Caco-2 (cell line): ENCODE data around the gene CTXND1. TPM values are rescaled to one million over a fixed set of nuclear protein-coding genes. Genes with fewer than 3 reads are reported as not detected.

Source experiments
- BruUV-seq: library from RNA; stranded (reverse); fragments of 400-500 nt; replicated peaks from 2 replicates; lab custom pipeline; 2021; lab: Mats Ljungman, UMichigan
- CTCF ChIA-PET: fragments of 300-600 bp; sonication (Branson Sonifier 250); formaldehyde crosslinking; loops from one replicate; lab custom pipeline; 2022; ENCODE audit warnings: antibody characterized with exemption; lab: Charles Lee
- POLR2A ChIA-PET: fragments of 300-600 bp; sonication (Branson Sonifier 250); formaldehyde crosslinking; loops from one replicate; lab custom pipeline; 2022; ENCODE audit warnings: antibody characterized with exemption; lab: Charles Lee
- DNase-seq, 2 experiments: peaks; one replicate each; pipeline versions ENCODE4 v3.0.0 to v3.0.0-alpha.2; 2020 to 2022
- H3K27me3 ChIP-seq: replicated peaks from 2 replicates; pipeline ENCODE4 v1.6.0; 2011; ENCODE audit warnings: low read length; ENCODE audit not compliant: control insufficient read depth, insufficient read depth
- H3K36me3 ChIP-seq: 2 replicates; pipeline ENCODE4 v1.5.1; 2011; ENCODE audit warnings: low read length; ENCODE audit not compliant: control insufficient read depth, insufficient read depth
- H3K4me1 ChIP-seq: fragments of 250-450 bp; sonication (Bioruptor Pico); 2 replicates; pipeline ENCODE4 v1.5.1; 2020; ENCODE audit warnings: mild to moderate bottlenecking
- H3K4me3 ChIP-seq: 2 replicates; pipeline ENCODE4 v1.5.1; 2011; ENCODE audit warnings: low read depth, mild to moderate bottlenecking, control low read depth, low read length
- H3K9me3 ChIP-seq: fragments of 250-450 bp; sonication (Bioruptor Pico); 2 replicates; pipeline ENCODE4 v1.5.1; 2020; ENCODE audit warnings: mild to moderate bottlenecking, moderate library complexity
- H3K27ac Mint-ChIP-seq: one replicate; pipeline ENCODE4 v1.8.0; 2022; ENCODE audit warnings: mixed read lengths; ENCODE audit not compliant: unreplicated experiment
- H3K27me3 Mint-ChIP-seq: one replicate; pipeline ENCODE4 v1.8.0; 2022; ENCODE audit warnings: mixed read lengths; ENCODE audit not compliant: insufficient read depth, unreplicated experiment
- H3K36me3 Mint-ChIP-seq: one replicate; pipeline ENCODE4 v1.8.0; 2022; ENCODE audit warnings: mild to moderate bottlenecking, mixed read lengths; ENCODE audit not compliant: insufficient read depth, unreplicated experiment
- H3K4me1 Mint-ChIP-seq: one replicate; pipeline ENCODE4 v1.8.0; 2022; ENCODE audit warnings: low read depth, mixed read lengths; ENCODE audit not compliant: unreplicated experiment
- H3K4me3 Mint-ChIP-seq: one replicate; pipeline ENCODE4 v1.8.0; 2022; ENCODE audit warnings: mild to moderate bottlenecking, moderate library complexity, mixed read lengths; ENCODE audit not compliant: unreplicated experiment
- H3K9me3 Mint-ChIP-seq: one replicate; pipeline ENCODE4 v1.8.0; 2022; ENCODE audit warnings: mixed read lengths; ENCODE audit not compliant: unreplicated experiment
- intact Hi-C: fragments of 100-400 bp; cut with micrococcal nuclease; formaldehyde crosslinking; loops from one replicate; pipeline ENCODE4 v1.10.0; 2022; ENCODE audit not compliant: unreplicated experiment
- total RNA-seq: library from RNA; stranded (reverse); gene quantifications from 2 replicates; pipeline ENCODE4 v1.2.3, GENCODE V29; 2022
- TF ChIP-seq, protein P1 (sequence below), 2 experiments: fragments of 200-600 bp in 1 of 2; IDR thresholded peaks; 1 replicate in 1 of 2; 2 replicates in 1 of 2; pipeline versions ENCODE4 v1.5.1 to v1.8.0; 2011 to 2022; ENCODE audit warnings: antibody characterized with exemption in 1 of 2, control low read depth in 1 of 2, inconsistent platforms in 1 of 2, low read depth in 1 of 2, low read length in 1 of 2, mild to moderate bottlenecking in 1 of 2, moderate library complexity in 1 of 2; ENCODE audit not compliant: insufficient read depth in 1 of 2, severe bottlenecking in 1 of 2, unreplicated experiment in 1 of 2

CTXND1 gene
- total RNA-seq, 1 experiment from 2014 or later: 0.05 TPM

DNA sequence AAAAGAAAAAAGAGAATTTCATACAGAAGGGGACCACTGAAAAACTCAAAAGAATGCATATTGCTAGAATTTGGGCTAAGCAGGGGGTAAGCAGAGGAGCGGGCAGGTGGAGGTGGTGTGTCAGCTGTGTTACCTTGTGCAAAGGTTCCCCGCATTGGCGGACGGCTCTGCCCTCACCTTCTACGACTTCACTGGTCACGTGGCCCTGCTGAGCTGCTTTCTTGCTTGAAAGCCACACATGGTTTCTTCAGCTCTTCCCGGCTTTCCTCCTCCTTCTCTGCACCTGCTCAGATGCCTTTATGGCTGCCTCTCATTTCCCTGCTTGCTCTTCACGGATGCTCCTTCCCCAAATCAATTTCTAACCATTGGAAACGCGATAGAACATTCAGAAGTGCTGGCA lies 68.7 kb downstream of the CTXND1 start:
- TF ChIP-seq, protein P1, sequence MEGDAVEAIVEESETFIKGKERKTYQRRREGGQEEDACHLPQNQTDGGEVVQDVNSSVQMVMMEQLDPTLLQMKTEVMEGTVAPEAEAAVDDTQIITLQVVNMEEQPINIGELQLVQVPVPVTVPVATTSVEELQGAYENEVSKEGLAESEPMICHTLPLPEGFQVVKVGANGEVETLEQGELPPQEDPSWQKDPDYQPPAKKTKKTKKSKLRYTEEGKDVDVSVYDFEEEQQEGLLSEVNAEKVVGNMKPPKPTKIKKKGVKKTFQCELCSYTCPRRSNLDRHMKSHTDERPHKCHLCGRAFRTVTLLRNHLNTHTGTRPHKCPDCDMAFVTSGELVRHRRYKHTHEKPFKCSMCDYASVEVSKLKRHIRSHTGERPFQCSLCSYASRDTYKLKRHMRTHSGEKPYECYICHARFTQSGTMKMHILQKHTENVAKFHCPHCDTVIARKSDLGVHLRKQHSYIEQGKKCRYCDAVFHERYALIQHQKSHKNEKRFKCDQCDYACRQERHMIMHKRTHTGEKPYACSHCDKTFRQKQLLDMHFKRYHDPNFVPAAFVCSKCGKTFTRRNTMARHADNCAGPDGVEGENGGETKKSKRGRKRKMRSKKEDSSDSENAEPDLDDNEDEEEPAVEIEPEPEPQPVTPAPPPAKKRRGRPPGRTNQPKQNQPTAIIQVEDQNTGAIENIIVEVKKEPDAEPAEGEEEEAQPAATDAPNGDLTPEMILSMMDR (IDR thresholded peaks at IDR 0.05; ENCODE audit: insufficient read depth in 1 of 2, low read depth in 1 of 2, low read length in 1 of 2, severe bottlenecking in 1 of 2, unreplicated experiment in 1 of 2): no peak
- H3K36me3 Mint-ChIP-seq: no peaks in the 10 kb centered on the region
- no peaks in the 10 kb centered on the region for H3K27me3 Mint-ChIP-seq
- Histone ChIP-seq H3K4me1 (no peaks in the 10 kb centered on the region), H3K36me3 (no peaks in the 10 kb centered on the region; the same call in none of the 2 replicates), H3K4me3 (no peak overlapping the region), H3K9me3 (no peaks in the 10 kb centered on the region), H3K27me3 (no peaks in the 10 kb centered on the region)
- POLR2A ChIA-PET: no interaction called here
- DNase-seq: no peak
- no peak overlapping the region for H3K4me3 Mint-ChIP-seq
- no peak overlapping the region for H3K27ac Mint-ChIP-seq
- H3K9me3 Mint-ChIP-seq: no peaks in the 10 kb centered on the region
- intact Hi-C loops: no loop called here
- CTCF ChIA-PET: no interaction called here
- no TSS peak for BruUV-seq
- H3K4me1 Mint-ChIP-seq: no peaks in the 10 kb centered on the region

DNA sequence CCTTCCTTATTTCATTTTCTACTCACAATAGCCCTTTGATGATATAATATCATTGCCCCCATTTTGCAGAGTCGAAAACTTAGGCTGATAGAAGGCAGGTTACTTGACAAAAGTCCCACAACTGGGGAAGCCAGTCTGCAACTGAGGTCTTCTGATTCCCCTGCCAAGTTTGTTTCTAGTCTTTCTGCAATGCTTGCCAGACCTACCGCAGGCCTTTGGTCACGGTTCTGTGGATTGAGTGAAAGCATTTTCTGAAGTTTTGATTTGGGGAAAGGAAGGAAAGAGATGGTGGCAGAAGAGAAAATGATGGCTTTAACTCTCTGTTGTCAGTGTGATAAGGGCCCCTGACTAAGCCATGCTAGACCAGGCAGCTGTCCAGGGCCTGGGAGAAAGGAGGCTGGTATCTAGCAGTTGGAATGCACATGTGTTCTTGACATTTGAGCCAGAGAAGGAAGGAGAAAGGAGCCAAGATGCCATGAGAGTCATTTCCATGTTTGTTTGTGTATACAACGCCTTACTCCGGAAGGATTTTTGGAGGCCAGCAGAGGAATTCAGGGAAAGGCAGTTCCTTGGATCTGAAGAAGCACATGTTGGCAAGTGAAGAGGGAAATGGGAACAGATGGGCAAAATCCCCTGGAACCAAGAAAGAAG lies 69.3 kb downstream of the CTXND1 start:
- ChIA-PET CTCF (no interaction called here), POLR2A (no interaction called here)
- no peaks in the 10 kb centered on the region for H3K4me1 Mint-ChIP-seq
- BruUV-seq: no TSS peak
- H3K36me3 Mint-ChIP-seq: no peaks in the 10 kb centered on the region
- TF ChIP-seq, protein P1 (IDR thresholded peaks at IDR 0.05; ENCODE audit: insufficient read depth in 1 of 2, low read depth in 1 of 2, low read length in 1 of 2, severe bottlenecking in 1 of 2, unreplicated experiment in 1 of 2): no peak
- Histone ChIP-seq H3K4me3 (no peak overlapping the region), H3K27me3 (no peaks in the 10 kb centered on the region), H3K4me1 (no peaks in the 10 kb centered on the region), H3K36me3 (no peaks in the 10 kb centered on the region; the same call in none of the 2 replicates), H3K9me3 (no peaks in the 10 kb centered on the region)
- no peaks in the 10 kb centered on the region for H3K27me3 Mint-ChIP-seq
- DNase-seq: no peak
- no peak overlapping the region for H3K4me3 Mint-ChIP-seq
- H3K27ac Mint-ChIP-seq: no peak overlapping the region
- no peaks in the 10 kb centered on the region for H3K9me3 Mint-ChIP-seq
- intact Hi-C loops: no loop called here

DNA sequence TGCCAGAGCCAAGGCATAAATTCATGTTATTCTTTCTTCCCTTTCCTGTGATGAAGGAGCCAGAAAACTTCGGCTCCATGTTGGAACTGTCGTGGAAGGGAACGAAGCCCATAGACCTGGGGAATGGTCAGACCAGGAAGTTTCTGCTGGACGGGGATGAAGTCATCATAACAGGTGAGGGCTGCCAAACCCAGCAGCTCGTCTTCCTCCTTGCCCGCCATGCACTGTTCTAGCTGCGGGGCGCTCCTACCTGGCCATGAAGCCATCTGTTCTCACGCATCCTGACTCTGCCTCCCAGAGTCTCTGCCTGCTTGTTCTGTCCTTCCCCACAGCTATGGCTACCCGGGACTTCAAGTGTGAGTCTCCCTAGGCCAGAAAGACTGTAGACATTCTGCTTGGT lies 71.0 kb downstream of the CTXND1 start:
- no peaks in the 10 kb centered on the region for H3K9me3 ChIP-seq
- no peaks in the 10 kb centered on the region for H3K4me1 ChIP-seq
- DNase-seq: no peak
- no peaks in the 10 kb centered on the region; the same call in 1 of the 2 replicates for H3K36me3 ChIP-seq
- Mint-ChIP-seq H3K27me3 (no peaks in the 10 kb centered on the region), H3K9me3 (no peaks in the 10 kb centered on the region), H3K4me3 (no peak overlapping the region), H3K27ac (no peak overlapping the region), H3K4me1 (no peaks in the 10 kb centered on the region), H3K36me3 (no peaks in the 10 kb centered on the region)
- TF ChIP-seq, protein P1 (IDR thresholded peaks at IDR 0.05; ENCODE audit: insufficient read depth in 1 of 2, low read depth in 1 of 2, low read length in 1 of 2, severe bottlenecking in 1 of 2, unreplicated experiment in 1 of 2): no peak
- CTCF ChIA-PET: no interaction called here
- no peaks in the 10 kb centered on the region for H3K27me3 ChIP-seq
- H3K4me3 ChIP-seq: no peak overlapping the region
- BruUV-seq: no TSS peak
- POLR2A ChIA-PET: no interaction called here
- intact Hi-C loops: no loop called here
